ENCODE measurements around the gene TULP1.

The TULP1 gene

DNA sequence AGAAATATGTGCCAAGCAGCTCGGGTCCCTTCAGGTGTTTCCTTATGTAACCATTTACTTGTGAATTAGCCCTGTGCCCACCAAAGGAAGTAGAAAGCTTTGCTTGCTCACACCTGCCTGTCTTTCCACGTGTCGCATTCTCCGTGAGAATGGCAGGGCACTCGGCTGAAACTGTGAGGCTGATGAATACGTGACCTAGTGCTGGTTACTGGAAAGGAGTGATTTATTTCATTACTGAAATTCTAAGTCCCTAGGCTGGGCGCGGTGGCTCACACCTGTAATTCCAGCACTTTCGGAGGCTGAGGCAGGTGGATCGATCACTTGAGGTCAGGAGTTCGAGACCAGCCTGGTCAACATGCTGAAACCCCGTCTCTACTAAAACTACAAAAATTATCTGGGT lies 45.9 kb upstream of the TULP1 start:
- H3K9me3 ChIP-seq (ENCODE audit: insufficient read depth, low read depth, low read length), result no peaks in the 10 kb centered on the region
- no peak overlapping the region for H2AFZ ChIP-seq (ENCODE audit: low read length)
- TF ChIP-seq, protein P1, sequence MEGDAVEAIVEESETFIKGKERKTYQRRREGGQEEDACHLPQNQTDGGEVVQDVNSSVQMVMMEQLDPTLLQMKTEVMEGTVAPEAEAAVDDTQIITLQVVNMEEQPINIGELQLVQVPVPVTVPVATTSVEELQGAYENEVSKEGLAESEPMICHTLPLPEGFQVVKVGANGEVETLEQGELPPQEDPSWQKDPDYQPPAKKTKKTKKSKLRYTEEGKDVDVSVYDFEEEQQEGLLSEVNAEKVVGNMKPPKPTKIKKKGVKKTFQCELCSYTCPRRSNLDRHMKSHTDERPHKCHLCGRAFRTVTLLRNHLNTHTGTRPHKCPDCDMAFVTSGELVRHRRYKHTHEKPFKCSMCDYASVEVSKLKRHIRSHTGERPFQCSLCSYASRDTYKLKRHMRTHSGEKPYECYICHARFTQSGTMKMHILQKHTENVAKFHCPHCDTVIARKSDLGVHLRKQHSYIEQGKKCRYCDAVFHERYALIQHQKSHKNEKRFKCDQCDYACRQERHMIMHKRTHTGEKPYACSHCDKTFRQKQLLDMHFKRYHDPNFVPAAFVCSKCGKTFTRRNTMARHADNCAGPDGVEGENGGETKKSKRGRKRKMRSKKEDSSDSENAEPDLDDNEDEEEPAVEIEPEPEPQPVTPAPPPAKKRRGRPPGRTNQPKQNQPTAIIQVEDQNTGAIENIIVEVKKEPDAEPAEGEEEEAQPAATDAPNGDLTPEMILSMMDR (conservative IDR thresholded peaks at IDR 0.05; ENCODE audit: low read length), result no peak
- TF ChIP-seq EZH2phosphoT487 (IDR thresholded peaks at IDR 0.05; ENCODE audit: borderline replicate concordance), result no peak
- no peak overlapping the region for H3K4me3 ChIP-seq (ENCODE audit: low read length, poor library complexity, severe bottlenecking)
- H3K4me2 ChIP-seq (ENCODE audit: low read depth, low read length, poor library complexity, severe bottlenecking), result no peak overlapping the region
- H3F3A ChIP-seq (ENCODE audit: low read depth), result no peaks in the 10 kb centered on the region
- H3K9ac ChIP-seq (ENCODE audit: low read depth, low read length, poor library complexity, severe bottlenecking), result no peak overlapping the region
- no peaks in the 10 kb centered on the region for H3K36me3 ChIP-seq (ENCODE audit: insufficient read depth, low read length)
- H3K79me2 ChIP-seq (ENCODE audit: insufficient read depth, low read length), result no peaks in the 10 kb centered on the region
- H4K20me1 ChIP-seq (ENCODE audit: insufficient read depth, low read length, poor library complexity, severe bottlenecking), result no peaks in the 10 kb centered on the region
- no peaks in the 10 kb centered on the region for H3K4me1 ChIP-seq (ENCODE audit: insufficient read depth, low read length, poor library complexity, severe bottlenecking)
- H3K9me2 ChIP-seq (replicated peaks; ENCODE audit: low read depth, low read length), result no peaks in the 10 kb centered on the region
- no peaks in the 10 kb centered on the region for H3K27me3 ChIP-seq (ENCODE audit: insufficient read depth, low read length, poor library complexity, severe bottlenecking)

DNA sequence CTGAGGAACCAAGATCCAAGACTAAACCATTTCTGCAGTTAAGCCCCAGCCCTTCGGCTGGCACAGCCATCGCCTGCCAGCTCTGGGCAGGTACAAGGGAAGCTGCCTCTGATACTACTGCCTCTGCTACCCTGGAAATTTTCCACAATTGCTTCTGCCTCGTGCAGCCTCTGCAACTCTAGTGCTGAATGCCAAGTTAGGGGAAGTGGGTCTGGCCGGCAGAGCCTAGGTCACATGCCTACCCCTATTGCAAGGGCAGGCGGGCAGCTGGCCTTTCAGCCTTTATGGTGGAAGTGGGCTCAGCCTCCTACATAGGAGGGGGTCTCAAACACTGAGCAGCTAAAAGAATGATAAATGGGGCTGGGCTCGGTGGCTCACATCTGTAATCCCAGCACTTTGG lies 44.5 kb upstream of the TULP1 start:
- Histone ChIP-seq H3K36me3 (ENCODE audit: insufficient read depth, low read length) (no peaks in the 10 kb centered on the region), H3K4me3 (ENCODE audit: low read length, poor library complexity, severe bottlenecking) (no peak overlapping the region), H3F3A (ENCODE audit: low read depth) (no peaks in the 10 kb centered on the region), H3K9me3 (ENCODE audit: insufficient read depth, low read depth, low read length) (no peaks in the 10 kb centered on the region), H3K9ac (ENCODE audit: low read depth, low read length, poor library complexity, severe bottlenecking) (no peak overlapping the region), H3K79me2 (ENCODE audit: insufficient read depth, low read length) (no peaks in the 10 kb centered on the region), H2AFZ (ENCODE audit: low read length) (no peak overlapping the region), H3K9me2 (replicated peaks; ENCODE audit: low read depth, low read length) (no peaks in the 10 kb centered on the region), H3K27me3 (ENCODE audit: insufficient read depth, low read length, poor library complexity, severe bottlenecking) (no peaks in the 10 kb centered on the region), H3K4me1 (ENCODE audit: insufficient read depth, low read length, poor library complexity, severe bottlenecking) (no peaks in the 10 kb centered on the region), H4K20me1 (ENCODE audit: insufficient read depth, low read length, poor library complexity, severe bottlenecking) (no peaks in the 10 kb centered on the region), H3K4me2 (ENCODE audit: low read depth, low read length, poor library complexity, severe bottlenecking) (no peak overlapping the region)
- TF ChIP-seq, protein P1 (conservative IDR thresholded peaks at IDR 0.05; ENCODE audit: low read length), result no peak
- TF ChIP-seq EZH2phosphoT487 (IDR thresholded peaks at IDR 0.05; ENCODE audit: borderline replicate concordance), result no peak

DNA sequence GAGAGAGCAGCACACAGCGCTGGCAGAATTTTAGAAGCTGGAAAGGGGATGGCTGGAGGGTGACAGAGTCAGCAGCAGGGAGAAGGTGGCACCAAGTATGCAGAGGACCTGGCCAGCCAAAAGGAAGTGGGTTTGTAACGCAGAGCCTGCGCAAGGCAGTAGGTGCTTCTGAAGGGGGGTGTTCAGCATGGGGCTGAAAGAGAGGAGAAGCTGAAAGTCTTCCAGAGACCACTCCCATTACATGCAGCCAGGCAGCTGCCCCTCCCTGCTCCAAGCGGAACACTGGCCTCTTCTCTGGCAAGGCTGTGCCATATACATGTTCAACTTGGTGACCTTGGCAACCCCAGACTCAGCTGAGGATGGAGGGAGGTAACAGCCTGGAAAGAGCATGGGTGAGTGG lies 42.1 kb upstream of the TULP1 start:
- Histone ChIP-seq H3K9ac (ENCODE audit: low read depth, low read length, poor library complexity, severe bottlenecking) (no peak overlapping the region), H3K27me3 (ENCODE audit: insufficient read depth, low read length, poor library complexity, severe bottlenecking) (no peaks in the 10 kb centered on the region), H3K9me3 (ENCODE audit: insufficient read depth, low read depth, low read length) (peaks cover 5% of the 10 kb centered on the region; the same call in 1 of the 2 replicates), H3K4me1 (ENCODE audit: insufficient read depth, low read length, poor library complexity, severe bottlenecking) (no peaks in the 10 kb centered on the region), H4K20me1 (ENCODE audit: insufficient read depth, low read length, poor library complexity, severe bottlenecking) (no peaks in the 10 kb centered on the region), H3K9me2 (replicated peaks; ENCODE audit: low read depth, low read length) (no peaks in the 10 kb centered on the region), H3K4me2 (ENCODE audit: low read depth, low read length, poor library complexity, severe bottlenecking) (no peak overlapping the region), H3K36me3 (ENCODE audit: insufficient read depth, low read length) (no peaks in the 10 kb centered on the region), H3F3A (ENCODE audit: low read depth) (no peaks in the 10 kb centered on the region), H2AFZ (ENCODE audit: low read length) (no peak overlapping the region), H3K79me2 (ENCODE audit: insufficient read depth, low read length) (no peaks in the 10 kb centered on the region), H3K4me3 (ENCODE audit: low read length, poor library complexity, severe bottlenecking) (no peak overlapping the region)
- no peak for TF ChIP-seq EZH2phosphoT487 (IDR thresholded peaks at IDR 0.05; ENCODE audit: borderline replicate concordance)
- TF ChIP-seq, protein P1 (conservative IDR thresholded peaks at IDR 0.05; ENCODE audit: low read length), result no peak

Data from Loucy (cell line).